ENCODE measurements around the gene APOB.

APOB gene

GRCh38 chr2:21008014-21008789 lies 35.7 kb downstream of the APOB start:
- in situ Hi-C loops (cut with MboI; ENCODE audit: low sequenced_read_pairs) = no loop called here

GRCh38 chr2:21007129-21008013 lies 36.5 kb downstream of the APOB start:
- in situ Hi-C loops (cut with MboI; ENCODE audit: low sequenced_read_pairs) = no loop called here

- in situ Hi-C loops (cut with MboI; ENCODE audit: low sequenced_read_pairs) = no loop called here
Observed at GRCh38 chr2:21006423-21007128, 37.3 kb downstream of the APOB start.

- in situ Hi-C loops (cut with MboI; ENCODE audit: low sequenced_read_pairs) = no loop called here
Observed at GRCh38 chr2:21005700-21006422, 38.0 kb downstream of the APOB start.

- in situ Hi-C loops (cut with MboI; ENCODE audit: low sequenced_read_pairs) = no loop called here
Observed at GRCh38 chr2:21005111-21005699, 38.7 kb downstream of the APOB start.

- in situ Hi-C loops (cut with MboI; ENCODE audit: low sequenced_read_pairs) = no loop called here
Observed at GRCh38 chr2:21004181-21004572, 39.7 kb downstream of the APOB start.

GRCh38 chr2:21003572-21004180 lies 40.2 kb downstream of the APOB start:
- in situ Hi-C loops (cut with MboI; ENCODE audit: low sequenced_read_pairs) = no loop called here

- in situ Hi-C loops (cut with MboI; ENCODE audit: low sequenced_read_pairs) = no loop called here
Observed at GRCh38 chr2:21002814-21003192, 41.1 kb downstream of the APOB start.

GRCh38 chr2:21001988-21002813 lies 41.7 kb downstream of the APOB start:
- in situ Hi-C loops (cut with MboI; ENCODE audit: low sequenced_read_pairs) = no loop called here

- in situ Hi-C loops (cut with MboI; ENCODE audit: low sequenced_read_pairs) = no loop called here
Observed at GRCh38 chr2:21001225-21001946, 42.5 kb downstream of the APOB start.

- in situ Hi-C loops (cut with MboI; ENCODE audit: low sequenced_read_pairs) = no loop called here
Observed at GRCh38 chr2:20999906-21000645, 43.8 kb downstream of the APOB start.

- in situ Hi-C loops (cut with MboI; ENCODE audit: low sequenced_read_pairs) = no loop called here
Observed at GRCh38 chr2:20998972-20999905, 44.6 kb downstream of the APOB start.

- in situ Hi-C loops (cut with MboI; ENCODE audit: low sequenced_read_pairs) = no loop called here
Observed at GRCh38 chr2:20997953-20998722, 45.7 kb downstream of the APOB start.

- in situ Hi-C loops (cut with MboI; ENCODE audit: low sequenced_read_pairs) = no loop called here
Observed at GRCh38 chr2:20994130-20994529, 49.7 kb downstream of the APOB start.

GRCh38 chr2:20992201-20992711 lies 51.6 kb downstream of the APOB start:
- in situ Hi-C loops (cut with MboI; ENCODE audit: low sequenced_read_pairs) = no loop called here

Measured in HL-60/S4 treated with phorbol 12-myristate 13-acetate at 8.2 ng/mL for 4 days and 3 days (cell line).